Prostate gland (tissue), 2 donors: Measurements from ENCODE around the gene OSBP.

Experiments used
- POLR2A ChIP-seq: fragments of 450-650 bp; IDR thresholded peaks from one replicate; pipeline ENCODE4 v1.6.1; 2016; ENCODE audit warnings: antibody characterized with exemption, mild to moderate bottlenecking
- POLR2AphosphoS5 ChIP-seq: sonication (generic); formaldehyde crosslinking; IDR thresholded peaks from one replicate; pipeline ENCODE4 v1.6.1; 2017; ENCODE audit warnings: antibody characterized with exemption
- TF ChIP-seq, protein P1 (sequence below), 4 experiments: fragments of 200-600 bp in 2 of 4; fragments of 450-650 bp in 2 of 4; sonication (generic) in 2 of 4; IDR thresholded peaks; 1 replicate in 3 of 4; 2 replicates in 1 of 4; pipeline ENCODE4 v1.5.1; 2016 to 2019; ENCODE audit warnings: antibody characterized with exemption in 4 of 4, mild to moderate bottlenecking in 2 of 4, moderate library complexity in 2 of 4

DNA sequence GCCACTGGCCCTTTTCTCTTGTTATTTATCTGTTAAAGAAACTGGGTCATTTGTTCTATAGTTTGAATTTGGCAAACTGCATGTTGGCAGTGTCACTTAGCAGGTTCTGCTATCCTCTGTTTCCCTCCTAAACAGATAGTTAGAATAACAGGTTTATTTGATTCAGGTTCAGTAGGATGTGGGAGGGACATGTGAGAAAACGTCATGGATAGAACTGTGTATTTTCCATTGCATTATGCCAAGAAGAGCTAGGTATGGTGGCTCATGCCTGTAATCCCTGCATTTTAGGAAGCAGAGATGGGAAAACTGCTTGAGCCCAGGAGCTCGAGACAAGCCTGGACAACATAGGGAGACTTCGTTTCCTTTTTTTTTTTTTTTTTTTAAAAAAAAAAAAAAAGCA, 29.0 kb upstream of the OSBP start:
- TF ChIP-seq, protein P1, sequence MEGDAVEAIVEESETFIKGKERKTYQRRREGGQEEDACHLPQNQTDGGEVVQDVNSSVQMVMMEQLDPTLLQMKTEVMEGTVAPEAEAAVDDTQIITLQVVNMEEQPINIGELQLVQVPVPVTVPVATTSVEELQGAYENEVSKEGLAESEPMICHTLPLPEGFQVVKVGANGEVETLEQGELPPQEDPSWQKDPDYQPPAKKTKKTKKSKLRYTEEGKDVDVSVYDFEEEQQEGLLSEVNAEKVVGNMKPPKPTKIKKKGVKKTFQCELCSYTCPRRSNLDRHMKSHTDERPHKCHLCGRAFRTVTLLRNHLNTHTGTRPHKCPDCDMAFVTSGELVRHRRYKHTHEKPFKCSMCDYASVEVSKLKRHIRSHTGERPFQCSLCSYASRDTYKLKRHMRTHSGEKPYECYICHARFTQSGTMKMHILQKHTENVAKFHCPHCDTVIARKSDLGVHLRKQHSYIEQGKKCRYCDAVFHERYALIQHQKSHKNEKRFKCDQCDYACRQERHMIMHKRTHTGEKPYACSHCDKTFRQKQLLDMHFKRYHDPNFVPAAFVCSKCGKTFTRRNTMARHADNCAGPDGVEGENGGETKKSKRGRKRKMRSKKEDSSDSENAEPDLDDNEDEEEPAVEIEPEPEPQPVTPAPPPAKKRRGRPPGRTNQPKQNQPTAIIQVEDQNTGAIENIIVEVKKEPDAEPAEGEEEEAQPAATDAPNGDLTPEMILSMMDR (IDR thresholded peaks at IDR 0.05): no peak
- TF ChIP-seq POLR2A (no peak), POLR2AphosphoS5 (no peak)
